SU-DHL-6 (cell line): Measurements from ENCODE around the gene OSBPL7.

Experiments used
- H2AFZ ChIP-seq: fragments of 200-600 bp; sonication (generic); 2 replicates; pipeline ENCODE4 v1.6.1; 2014; ENCODE audit warnings: low read depth, mild to moderate bottlenecking, moderate library complexity, mixed read lengths, antibody characterized with exemption, low read length; ENCODE audit not compliant: severe bottlenecking
- H3F3A ChIP-seq: fragments of 200-600 bp; shearing (Covaris generic); 2 replicates; pipeline ENCODE4 v1.6.0; 2016; ENCODE audit warnings: antibody characterized with exemption, mild to moderate bottlenecking; ENCODE audit not compliant: insufficient read depth
- H3K27ac ChIP-seq: fragments of 200-600 bp; sonication (generic); 2 replicates; pipeline ENCODE4 v1.5.1; 2016; ENCODE audit warnings: low read depth, mild to moderate bottlenecking, low read length, moderate library complexity, mixed read lengths
- H3K27me3 ChIP-seq: fragments of 200-600 bp; sonication (generic), shearing (Covaris generic); 2 replicates; pipeline ENCODE4 v1.6.0; 2014; ENCODE audit warnings: mild to moderate bottlenecking, low read length
- H3K36me3 ChIP-seq: fragments of 200-600 bp; sonication (generic); 2 replicates; pipeline ENCODE4 v1.6.1; 2014; ENCODE audit warnings: mild to moderate bottlenecking, low read length, mixed read lengths
- H3K4me2 ChIP-seq: fragments of 300-600, 200-600 bp; shearing (Covaris generic), sonication (generic); 2 replicates; pipeline ENCODE4 v1.6.0; 2014; ENCODE audit warnings: low read length, low read depth, mild to moderate bottlenecking; ENCODE audit not compliant: poor library complexity, severe bottlenecking
- H3K4me3 ChIP-seq: fragments of 200-600 bp; sonication (generic); 2 replicates; pipeline ENCODE4 v1.5.1; 2014; ENCODE audit warnings: antibody characterized with exemption, low read length, mild to moderate bottlenecking, mixed read lengths; ENCODE audit not compliant: insufficient read depth, poor library complexity, severe bottlenecking
- H3K79me2 ChIP-seq: fragments of 200-600 bp; sonication (generic); 2 replicates; pipeline ENCODE4 v1.6.1; 2014; ENCODE audit warnings: mild to moderate bottlenecking, low read length, moderate library complexity; ENCODE audit not compliant: insufficient read depth
- H3K9ac ChIP-seq: fragments of 200-600 bp; sonication (generic); 2 replicates; pipeline ENCODE4 v1.7.0; 2014; ENCODE audit warnings: mild to moderate bottlenecking, low read length
- H3K9me2 ChIP-seq: fragments of 200-600 bp; sonication (generic); replicated peaks from 2 replicates; pipeline ENCODE4 v1.6.1; 2014; ENCODE audit warnings: low read length; ENCODE audit not compliant: insufficient read depth
- H3K9me3 ChIP-seq: fragments of 200-600 bp; sonication (generic); 2 replicates; pipeline ENCODE4 v1.6.1; 2014; ENCODE audit warnings: low read length, mixed read lengths; ENCODE audit not compliant: insufficient read depth
- H4K20me1 ChIP-seq: fragments of 200-600 bp; sonication (generic); 2 replicates; pipeline ENCODE4 v1.6.1; 2014; ENCODE audit warnings: low read depth, mild to moderate bottlenecking, antibody characterized with exemption, low read length, moderate library complexity, mixed read lengths
- CTCF ChIP-seq: fragments of 200-600 bp; sonication (generic); IDR thresholded peaks from one replicate; pipeline ENCODE4 v1.5.1; 2017; ENCODE audit warnings: antibody characterized with exemption, mild to moderate bottlenecking, low read length, moderate library complexity; ENCODE audit not compliant: insufficient read depth, poor library complexity, severe bottlenecking
- EZH2phosphoT487 ChIP-seq: fragments of 200-600 bp; sonication (generic), shearing (Covaris generic); conservative IDR thresholded peaks from 2 replicates; pipeline ENCODE4 v1.6.1; 2018; ENCODE audit warnings: mild to moderate bottlenecking, antibody characterized with exemption, low read length, moderate library complexity, mixed read lengths

OSBPL7 gene

GRCh38 chr17:47844814-47845715 lies 23.5 kb upstream of the OSBPL7 start:
- Histone ChIP-seq H3K9ac (no peak overlapping the region), H3K36me3 (no peaks in the 10 kb centered on the region), H3K27ac (no peak overlapping the region), H3K79me2 (no peaks in the 10 kb centered on the region), H3F3A (no peaks in the 10 kb centered on the region), H2AFZ (no peak overlapping the region), H4K20me1 (no peaks in the 10 kb centered on the region), H3K9me3 (no peaks in the 10 kb centered on the region), H3K27me3 (no peaks in the 10 kb centered on the region), H3K4me3 (no peak overlapping the region), H3K9me2 (no peaks in the 10 kb centered on the region), H3K4me2 (no peak overlapping the region)
- TF ChIP-seq EZH2phosphoT487 (no peak), CTCF (no peak)

- Histone ChIP-seq H3K4me3 (no peak overlapping the region), H3K9me2 (no peaks in the 10 kb centered on the region), H3K27ac (no peak overlapping the region), H3K4me2 (no peak overlapping the region), H2AFZ (no peak overlapping the region), H3F3A (no peaks in the 10 kb centered on the region), H3K27me3 (no peaks in the 10 kb centered on the region), H3K36me3 (no peaks in the 10 kb centered on the region), H3K79me2 (no peaks in the 10 kb centered on the region), H4K20me1 (no peaks in the 10 kb centered on the region), H3K9ac (no peak overlapping the region), H3K9me3 (no peaks in the 10 kb centered on the region)
- no peak for TF ChIP-seq EZH2phosphoT487
- no peak for TF ChIP-seq CTCF
Measured at GRCh38 chr17:47844227-47844626, 22.6 kb upstream of the OSBPL7 start.

- H3K27ac ChIP-seq = no peak overlapping the region
- H3F3A ChIP-seq = no peaks in the 10 kb centered on the region
- no peaks in the 10 kb centered on the region for H3K27me3 ChIP-seq
- H3K36me3 ChIP-seq = no peaks in the 10 kb centered on the region
- H3K79me2 ChIP-seq = no peaks in the 10 kb centered on the region
- no peaks in the 10 kb centered on the region for H3K9me2 ChIP-seq
- no peak overlapping the region for H3K9ac ChIP-seq
- no peak overlapping the region for H3K4me2 ChIP-seq
- TF ChIP-seq EZH2phosphoT487 (no peak), CTCF (no peak)
- H3K4me3 ChIP-seq = no peak overlapping the region
- H3K9me3 ChIP-seq = no peaks in the 10 kb centered on the region
- no peaks in the 10 kb centered on the region for H4K20me1 ChIP-seq
- no peak overlapping the region for H2AFZ ChIP-seq
Measured at GRCh38 chr17:47843391-47843730, 21.8 kb upstream of the OSBPL7 start.
